Activated T-cell treated with anti-CD3 and anti-CD28 coated beads, Interleukin-2, amount 50 U/mL, for 4 hours (primary cell): ENCODE results near the gene CRYGD. TPM values are rescaled to one million over a fixed set of nuclear protein-coding genes. Genes with fewer than 3 reads are reported as not detected.

Experiments
- ATAC-seq, 2 donors: fragments of 200-7000 bp; cut with Tn5 transposase; one replicate each; pipeline ENCODE4 v1.10.0; 2021
- DNase-seq: peaks from one replicate; pipeline ENCODE4 v3.0.0-alpha.2; 2020
- H3K27me3 Mint-ChIP-seq: one replicate; pipeline ENCODE4 v1.8.0; 2021; ENCODE audit warnings: low read depth, mixed read lengths
- H3K36me3 Mint-ChIP-seq: one replicate; pipeline ENCODE4 v1.8.0; 2022; ENCODE audit warnings: mixed read lengths; ENCODE audit not compliant: insufficient read depth
- H3K4me1 Mint-ChIP-seq: one replicate; pipeline ENCODE4 v1.8.0; 2021; ENCODE audit warnings: low read depth, mixed read lengths
- H3K4me3 Mint-ChIP-seq: one replicate; pipeline ENCODE4 v1.8.0; 2021; ENCODE audit warnings: mild to moderate bottlenecking, moderate library complexity, mixed read lengths
- H3K9me3 Mint-ChIP-seq: one replicate; pipeline ENCODE4 v1.8.0; 2021; ENCODE audit warnings: mixed read lengths
- total RNA-seq, 3 donors: library from RNA; stranded (reverse); gene quantifications; one replicate each; pipeline ENCODE4 v1.2.1, GENCODE V29; 2021

Gene CRYGD
- total RNA-seq, 3 donors from 2014 or later: not detected

- no peaks in the 10 kb centered on the region for H3K36me3 Mint-ChIP-seq
- peaks cover 24% of the 10 kb centered on the region for H3K27me3 Mint-ChIP-seq
These were observed 47.0 kb downstream of the CRYGD start for GRCh38 chr2:208077276-208077675.

GRCh38 chr2:208074610-208075356 lies 49.5 kb downstream of the CRYGD start:
- Mint-ChIP-seq H3K27me3 (peaks cover 22% of the 10 kb centered on the region), H3K4me3 (no peak overlapping the region), H3K4me1 (no peaks in the 10 kb centered on the region), H3K9me3 (no peaks in the 10 kb centered on the region), H3K36me3 (no peaks in the 10 kb centered on the region)
- DNase-seq (no peak), ATAC-seq (no peak)

More at GRCh38 chr2:208077276-208077675, 47.0 kb downstream of the CRYGD start:
- Mint-ChIP-seq H3K9me3 (no peaks in the 10 kb centered on the region), H3K4me3 (no peak overlapping the region), H3K4me1 (no peaks in the 10 kb centered on the region)
- no peak for ATAC-seq
- no peak for DNase-seq

GRCh38 chr2:208072250-208072892 lies 52.0 kb downstream of the CRYGD start:
- no peaks in the 10 kb centered on the region for H3K36me3 Mint-ChIP-seq
- H3K9me3 Mint-ChIP-seq: no peaks in the 10 kb centered on the region
- H3K4me3 Mint-ChIP-seq: no peak overlapping the region
- no peaks in the 10 kb centered on the region for H3K4me1 Mint-ChIP-seq
- peak; percentile 58 to 69 for ATAC-seq
- DNase-seq: peak; percentile 33
- peaks cover 9% of the 10 kb centered on the region for H3K27me3 Mint-ChIP-seq

Other genes starting within 250 kb of the CRYGD start
- gene PLEKHM3, start 99.0 kb downstream of the CRYGD start, total RNA-seq: 1 to 10 TPM; 5.2 to 6.3 (median 5.4) TPM
- gene CRYGC, start 5.3 kb upstream of the CRYGD start, total RNA-seq: not detected
- gene CRYGB, start 21.6 kb upstream of the CRYGD start, total RNA-seq: not detected
- not detected for gene CRYGA, start 39.1 kb upstream of the CRYGD start, total RNA-seq
- not detected for gene C2orf80, start 65.5 kb upstream of the CRYGD start, total RNA-seq
- gene IDH1, start 130.5 kb upstream of the CRYGD start, total RNA-seq: 10 to 100 TPM in 1 of 3 donors, 1 to 10 TPM in 2; 9.7 to 10.5 (median 9.9) TPM
- 10 to 100 TPM; 13.1 to 14.8 (median 13.6) TPM for gene PIKFYVE, start 141.7 kb upstream of the CRYGD start, total RNA-seq